Fibroblast of villous mesenchyme (primary cell): ENCODE measurements around the gene THAP2. TPM values are rescaled to one million over a fixed set of nuclear protein-coding genes. Genes with fewer than 3 reads are reported as not detected.

Source experiments
- DNase-seq: peaks from one replicate; pipeline ENCODE4 v3.0.0-alpha.2; 2010; ENCODE audit warnings: low read depth
- H3K4me3 ChIP-seq: 2 replicates; pipeline ENCODE4 v1.5.1; 2011; ENCODE audit warnings: low read depth, mild to moderate bottlenecking, low read length
- total RNA-seq: library from RNA; depleted of rRNA; stranded (reverse); fragments of >200 nt; gene quantifications from 2 replicates; pipeline ENCODE4 v1.2.3, GENCODE V29; 2012
- TF ChIP-seq, protein P1 (sequence below): IDR thresholded peaks from 2 replicates; pipeline ENCODE4 v1.5.1; 2012; ENCODE audit warnings: low read depth, mild to moderate bottlenecking, low read length; ENCODE audit not compliant: insufficient read depth

The THAP2 gene
- total RNA-seq, 1 donor: 6.0 TPM

DNA sequence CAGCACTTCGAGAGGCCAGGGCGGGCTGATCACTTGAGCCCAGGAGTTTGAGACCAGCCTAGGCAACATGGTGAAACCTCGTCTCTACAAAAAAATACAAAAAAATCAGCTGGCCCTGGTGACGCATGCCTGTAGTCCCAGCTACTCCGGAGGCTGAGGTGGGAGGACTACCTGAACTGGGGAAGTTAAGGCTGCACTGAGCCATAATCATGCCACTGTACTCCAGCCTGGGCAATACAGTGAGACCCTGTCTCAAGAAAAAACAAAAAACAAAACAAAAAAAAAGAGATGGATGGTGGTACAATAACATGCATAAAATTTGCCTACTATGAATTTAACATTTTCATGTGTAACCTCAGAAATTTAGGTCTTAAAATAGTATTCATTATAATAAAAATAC, 2.2 kb downstream of the THAP2 start:
- TF ChIP-seq, protein P1, sequence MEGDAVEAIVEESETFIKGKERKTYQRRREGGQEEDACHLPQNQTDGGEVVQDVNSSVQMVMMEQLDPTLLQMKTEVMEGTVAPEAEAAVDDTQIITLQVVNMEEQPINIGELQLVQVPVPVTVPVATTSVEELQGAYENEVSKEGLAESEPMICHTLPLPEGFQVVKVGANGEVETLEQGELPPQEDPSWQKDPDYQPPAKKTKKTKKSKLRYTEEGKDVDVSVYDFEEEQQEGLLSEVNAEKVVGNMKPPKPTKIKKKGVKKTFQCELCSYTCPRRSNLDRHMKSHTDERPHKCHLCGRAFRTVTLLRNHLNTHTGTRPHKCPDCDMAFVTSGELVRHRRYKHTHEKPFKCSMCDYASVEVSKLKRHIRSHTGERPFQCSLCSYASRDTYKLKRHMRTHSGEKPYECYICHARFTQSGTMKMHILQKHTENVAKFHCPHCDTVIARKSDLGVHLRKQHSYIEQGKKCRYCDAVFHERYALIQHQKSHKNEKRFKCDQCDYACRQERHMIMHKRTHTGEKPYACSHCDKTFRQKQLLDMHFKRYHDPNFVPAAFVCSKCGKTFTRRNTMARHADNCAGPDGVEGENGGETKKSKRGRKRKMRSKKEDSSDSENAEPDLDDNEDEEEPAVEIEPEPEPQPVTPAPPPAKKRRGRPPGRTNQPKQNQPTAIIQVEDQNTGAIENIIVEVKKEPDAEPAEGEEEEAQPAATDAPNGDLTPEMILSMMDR: no peak
- DNase-seq: no peak
- H3K4me3 ChIP-seq: no peak overlapping the region

DNA sequence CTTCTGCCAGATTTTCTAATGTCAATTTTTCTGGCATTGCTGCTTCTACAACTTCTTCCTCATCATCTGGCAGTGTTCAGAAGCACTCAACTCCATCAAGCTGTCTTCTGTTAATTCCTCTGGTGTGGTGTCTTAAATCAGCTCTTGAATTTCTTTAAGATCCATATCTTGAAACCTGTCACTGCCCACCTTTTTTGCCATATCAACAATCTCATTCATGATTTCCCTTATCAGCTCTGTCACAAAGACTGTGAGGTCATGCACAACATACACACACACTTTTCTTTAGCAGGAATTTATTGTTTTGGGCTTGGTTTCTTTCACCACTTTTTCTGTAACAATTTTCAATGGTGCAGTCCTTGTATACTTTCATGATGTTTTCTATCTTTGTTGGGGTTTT, 7.2 kb downstream of the THAP2 start:
- no peak for DNase-seq
- no peak overlapping the region for H3K4me3 ChIP-seq
- TF ChIP-seq, protein P1: no peak

DNA sequence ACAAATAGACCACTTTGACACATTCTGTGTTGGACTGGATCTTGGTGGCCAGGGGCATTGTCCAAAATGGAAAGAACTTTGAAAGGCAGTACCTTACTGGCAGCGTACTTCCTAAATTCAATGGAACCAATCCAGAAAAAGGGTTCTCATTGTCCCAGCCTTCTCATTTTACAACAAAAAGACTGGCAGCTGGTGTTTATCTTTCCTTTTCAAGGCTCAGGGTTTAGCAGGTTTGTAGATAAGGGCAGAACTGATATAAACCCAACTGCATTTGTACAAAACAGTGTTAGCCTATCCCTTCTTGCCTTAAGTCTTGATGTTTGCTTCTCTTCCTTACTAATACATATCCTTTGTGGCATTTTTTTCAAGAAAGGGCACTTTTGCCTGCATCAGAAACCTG, 7.7 kb downstream of the THAP2 start:
- TF ChIP-seq, protein P1: no peak
- no peak overlapping the region for H3K4me3 ChIP-seq
- DNase-seq: no peak

DNA sequence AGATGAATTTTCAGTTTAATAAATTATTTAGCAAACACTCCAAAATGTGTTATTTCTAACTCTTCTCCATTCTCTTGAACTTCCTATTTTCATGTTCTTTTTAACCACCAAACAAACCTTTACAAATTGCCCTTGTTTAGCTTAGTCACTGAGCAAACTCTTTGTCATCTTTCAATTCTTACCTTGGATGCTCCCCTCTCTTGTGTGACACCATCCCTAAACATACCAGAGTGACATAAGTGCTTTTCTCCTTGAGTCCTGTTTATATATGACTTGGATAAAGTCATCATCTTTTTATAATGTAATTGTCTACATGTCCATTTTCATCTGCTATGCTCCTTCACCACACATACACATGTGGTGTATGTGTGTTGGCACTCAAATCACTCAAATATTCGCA, 18.4 kb downstream of the THAP2 start:
- DNase-seq: no peak
- TF ChIP-seq, protein P1: no peak
- H3K4me3 ChIP-seq: no peak overlapping the region

GRCh38 chr12:71683633-71684032, 19.5 kb downstream of the THAP2 start:
- DNase-seq: no peak
- H3K4me3 ChIP-seq: no peak overlapping the region
- TF ChIP-seq, protein P1: no peak

- TF ChIP-seq, protein P1: no peak
- no peak overlapping the region for H3K4me3 ChIP-seq
- DNase-seq: peak; percentile 14
Measured at GRCh38 chr12:71684081-71684480, 20.0 kb downstream of the THAP2 start.

DNA sequence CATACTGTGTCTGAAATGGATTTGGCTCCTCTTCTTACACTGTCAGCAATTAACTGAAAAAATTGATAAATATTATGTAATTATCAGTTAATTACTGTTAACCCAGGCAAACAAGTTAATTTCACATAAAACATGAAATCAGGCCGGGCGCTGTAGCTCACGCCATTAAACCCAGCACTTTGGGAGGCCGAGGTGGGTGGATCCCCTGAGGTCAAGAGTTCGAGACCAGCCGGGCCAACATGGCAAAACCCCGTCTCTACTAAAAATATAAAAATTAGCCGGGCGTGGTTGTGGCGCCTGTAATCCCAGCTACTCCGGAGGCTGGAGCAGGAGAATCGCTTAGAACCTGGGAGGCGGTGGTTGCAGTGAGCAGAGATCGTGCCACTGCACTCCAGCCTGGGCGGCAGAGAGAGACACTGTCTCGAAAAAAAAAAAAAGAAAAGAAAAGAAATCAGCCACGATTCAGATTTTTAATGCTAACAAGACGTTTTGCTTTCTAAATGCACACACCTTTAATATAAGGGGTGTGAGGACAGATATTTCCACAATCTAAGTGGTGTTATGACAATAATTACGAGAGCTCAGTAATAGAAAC, 21.3 kb downstream of the THAP2 start:
- DNase-seq: no peak
- TF ChIP-seq, protein P1: no peak
- H3K4me3 ChIP-seq: peak overlapping the region; percentile 85
